GM12878 (cell line): ENCODE results near the gene HCFC1R1.

Experiments used
- ASH2L ChIP-seq: fragments of 300-600, 200-600 bp; sonication (generic); IDR thresholded peaks from 2 replicates; pipeline ENCODE4 v1.6.1; 2017; ENCODE audit warnings: low read depth, mild to moderate bottlenecking, borderline replicate concordance
- HDAC2 ChIP-seq: fragments of 200-600 bp; sonication (generic); IDR thresholded peaks from 2 replicates; pipeline ENCODE4 v1.6.1; 2017
- POLR2A ChIP-seq: IDR thresholded peaks from 2 replicates; pipeline ENCODE4 v1.6.1; 2011; ENCODE audit warnings: low read depth, mild to moderate bottlenecking, low read length
- RCOR1 ChIP-seq: conservative IDR thresholded peaks from 2 replicates; pipeline ENCODE4 v1.6.1; 2012; ENCODE audit warnings: low read depth, low read length, improper control_type of control experiment
- RFX5 ChIP-seq: IDR thresholded peaks from 2 replicates; pipeline ENCODE4 v1.6.1; 2011; ENCODE audit warnings: low read depth, low read length, improper control_type of control experiment
- SUZ12 ChIP-seq: fragments of 200-600 bp; sonication (generic); IDR thresholded peaks from one replicate; pipeline ENCODE4 v1.6.1; 2018; ENCODE audit warnings: antibody characterized with exemption, mild to moderate bottlenecking; ENCODE audit not compliant: unreplicated experiment
- TF ChIP-seq, protein P1 (sequence below): fragments of 450-650 bp; IDR thresholded peaks from 2 replicates; pipeline ENCODE4 v1.6.1; 2017; ENCODE audit warnings: mild to moderate bottlenecking, low read depth, inconsistent platforms; ENCODE audit not compliant: poor library complexity, severe bottlenecking
- TF ChIP-seq, protein P2 (sequence below): fragments of 450-650 bp; formaldehyde crosslinking; IDR thresholded peaks from 2 replicates; pipeline ENCODE4 v1.5.0; 2022; ENCODE audit warnings: mild to moderate bottlenecking, missing genetic modification characterization
- TF ChIP-seq, protein P3 (sequence below), 3 experiments: IDR thresholded peaks in 2 of 3; conservative IDR thresholded peaks in 1 of 3; 2 replicates each; pipeline ENCODE4 v1.5.1; 2011; ENCODE audit warnings: low read depth in 3 of 3, low read length in 3 of 3, mild to moderate bottlenecking in 3 of 3, control low read depth in 2 of 3, moderate library complexity in 2 of 3, inconsistent platforms in 1 of 3, mixed read lengths in 1 of 3; ENCODE audit not compliant: control insufficient read depth in 2 of 3, insufficient read depth in 1 of 3; ENCODE audit errors: extremely low read depth in 1 of 3

DNA sequence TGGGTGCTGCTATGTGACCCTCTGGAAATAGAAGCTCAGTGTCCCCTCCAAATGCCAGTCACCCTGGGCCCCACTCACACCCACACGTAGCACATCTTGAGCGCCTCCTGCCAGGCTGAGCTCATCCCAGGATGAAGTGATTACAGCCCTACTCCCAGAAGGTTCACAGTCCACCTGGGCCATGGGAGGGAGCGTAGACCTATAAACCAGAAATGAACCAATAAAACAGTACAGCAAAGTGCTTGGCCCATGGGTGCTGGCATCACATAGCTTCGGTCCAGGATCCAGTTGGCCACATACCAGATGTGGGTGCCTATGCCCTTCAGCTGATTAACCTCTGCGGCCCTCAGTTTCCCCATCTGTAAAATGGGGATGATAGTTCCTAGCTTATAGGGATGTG lies 15.2 kb upstream of the HCFC1R1 start:
- no peak for TF ChIP-seq RFX5
- TF ChIP-seq, protein P1, sequence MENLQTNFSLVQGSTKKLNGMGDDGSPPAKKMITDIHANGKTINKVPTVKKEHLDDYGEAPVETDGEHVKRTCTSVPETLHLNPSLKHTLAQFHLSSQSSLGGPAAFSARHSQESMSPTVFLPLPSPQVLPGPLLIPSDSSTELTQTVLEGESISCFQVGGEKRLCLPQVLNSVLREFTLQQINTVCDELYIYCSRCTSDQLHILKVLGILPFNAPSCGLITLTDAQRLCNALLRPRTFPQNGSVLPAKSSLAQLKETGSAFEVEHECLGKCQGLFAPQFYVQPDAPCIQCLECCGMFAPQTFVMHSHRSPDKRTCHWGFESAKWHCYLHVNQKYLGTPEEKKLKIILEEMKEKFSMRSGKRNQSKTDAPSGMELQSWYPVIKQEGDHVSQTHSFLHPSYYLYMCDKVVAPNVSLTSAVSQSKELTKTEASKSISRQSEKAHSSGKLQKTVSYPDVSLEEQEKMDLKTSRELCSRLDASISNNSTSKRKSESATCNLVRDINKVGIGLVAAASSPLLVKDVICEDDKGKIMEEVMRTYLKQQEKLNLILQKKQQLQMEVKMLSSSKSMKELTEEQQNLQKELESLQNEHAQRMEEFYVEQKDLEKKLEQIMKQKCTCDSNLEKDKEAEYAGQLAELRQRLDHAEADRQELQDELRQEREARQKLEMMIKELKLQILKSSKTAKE: no peak
- no peak for TF ChIP-seq HDAC2
- TF ChIP-seq SUZ12: no peak
- no peak for TF ChIP-seq ASH2L
- no peak for TF ChIP-seq RCOR1
- TF ChIP-seq POLR2A: no peak
- TF ChIP-seq, protein P2, sequence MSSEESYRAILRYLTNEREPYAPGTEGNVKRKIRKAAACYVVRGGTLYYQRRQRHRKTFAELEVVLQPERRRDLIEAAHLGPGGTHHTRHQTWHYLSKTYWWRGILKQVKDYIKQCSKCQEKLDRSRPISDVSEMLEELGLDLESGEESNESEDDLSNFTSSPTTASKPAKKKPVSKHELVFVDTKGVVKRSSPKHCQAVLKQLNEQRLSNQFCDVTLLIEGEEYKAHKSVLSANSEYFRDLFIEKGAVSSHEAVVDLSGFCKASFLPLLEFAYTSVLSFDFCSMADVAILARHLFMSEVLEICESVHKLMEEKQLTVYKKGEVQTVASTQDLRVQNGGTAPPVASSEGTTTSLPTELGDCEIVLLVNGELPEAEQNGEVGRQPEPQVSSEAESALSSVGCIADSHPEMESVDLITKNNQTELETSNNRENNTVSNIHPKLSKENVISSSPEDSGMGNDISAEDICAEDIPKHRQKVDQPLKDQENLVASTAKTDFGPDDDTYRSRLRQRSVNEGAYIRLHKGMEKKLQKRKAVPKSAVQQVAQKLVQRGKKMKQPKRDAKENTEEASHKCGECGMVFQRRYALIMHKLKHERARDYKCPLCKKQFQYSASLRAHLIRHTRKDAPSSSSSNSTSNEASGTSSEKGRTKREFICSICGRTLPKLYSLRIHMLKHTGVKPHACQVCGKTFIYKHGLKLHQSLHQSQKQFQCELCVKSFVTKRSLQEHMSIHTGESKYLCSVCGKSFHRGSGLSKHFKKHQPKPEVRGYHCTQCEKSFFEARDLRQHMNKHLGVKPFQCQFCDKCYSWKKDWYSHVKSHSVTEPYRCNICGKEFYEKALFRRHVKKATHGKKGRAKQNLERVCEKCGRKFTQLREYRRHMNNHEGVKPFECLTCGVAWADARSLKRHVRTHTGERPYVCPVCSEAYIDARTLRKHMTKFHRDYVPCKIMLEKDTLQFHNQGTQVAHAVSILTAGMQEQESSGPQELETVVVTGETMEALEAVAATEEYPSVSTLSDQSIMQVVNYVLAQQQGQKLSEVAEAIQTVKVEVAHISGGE (CRISPR knock-in tag): no peak
- TF ChIP-seq, protein P3, sequence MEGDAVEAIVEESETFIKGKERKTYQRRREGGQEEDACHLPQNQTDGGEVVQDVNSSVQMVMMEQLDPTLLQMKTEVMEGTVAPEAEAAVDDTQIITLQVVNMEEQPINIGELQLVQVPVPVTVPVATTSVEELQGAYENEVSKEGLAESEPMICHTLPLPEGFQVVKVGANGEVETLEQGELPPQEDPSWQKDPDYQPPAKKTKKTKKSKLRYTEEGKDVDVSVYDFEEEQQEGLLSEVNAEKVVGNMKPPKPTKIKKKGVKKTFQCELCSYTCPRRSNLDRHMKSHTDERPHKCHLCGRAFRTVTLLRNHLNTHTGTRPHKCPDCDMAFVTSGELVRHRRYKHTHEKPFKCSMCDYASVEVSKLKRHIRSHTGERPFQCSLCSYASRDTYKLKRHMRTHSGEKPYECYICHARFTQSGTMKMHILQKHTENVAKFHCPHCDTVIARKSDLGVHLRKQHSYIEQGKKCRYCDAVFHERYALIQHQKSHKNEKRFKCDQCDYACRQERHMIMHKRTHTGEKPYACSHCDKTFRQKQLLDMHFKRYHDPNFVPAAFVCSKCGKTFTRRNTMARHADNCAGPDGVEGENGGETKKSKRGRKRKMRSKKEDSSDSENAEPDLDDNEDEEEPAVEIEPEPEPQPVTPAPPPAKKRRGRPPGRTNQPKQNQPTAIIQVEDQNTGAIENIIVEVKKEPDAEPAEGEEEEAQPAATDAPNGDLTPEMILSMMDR (IDR thresholded peaks at IDR 0.05 in 2 of 3, conservative IDR thresholded peaks at IDR 0.05 in 1 of 3; ENCODE audit: control insufficient read depth in 2 of 3, extremely low read depth in 1 of 3, insufficient read depth in 1 of 3, low read depth in 3 of 3, low read length in 3 of 3): no peak
